PC-9 (cell line): ENCODE results near the gene MICALL2. TPM values are rescaled to one million over a fixed set of nuclear protein-coding genes. Genes with fewer than 3 reads are reported as not detected.

ENCODE experiments used
- BruUV-seq: library from RNA; stranded (reverse); fragments of 400-500 nt; replicated peaks from 2 replicates; lab custom pipeline; 2021; lab: Mats Ljungman, UMichigan
- CTCF ChIA-PET: fragments of 300-600 bp; sonication (Branson Sonifier 250); formaldehyde crosslinking; loops from one replicate; lab custom pipeline; 2022; ENCODE audit warnings: antibody characterized with exemption; lab: Charles Lee
- POLR2A ChIA-PET: fragments of 300-600 bp; sonication (Branson Sonifier 250); formaldehyde crosslinking; loops from one replicate; lab custom pipeline; 2022; ENCODE audit warnings: antibody characterized with exemption; ENCODE audit not compliant: unreplicated experiment; lab: Charles Lee
- DNase-seq, 2 experiments: peaks; one replicate each; pipeline versions ENCODE4 v3.0.0 to v3.0.0-alpha.2; 2015 to 2022; ENCODE audit warnings: mixed read lengths in 1 of 2
- H2AFZ ChIP-seq: fragments of 200-600 bp; sonication (generic); 2 replicates; pipeline ENCODE4 v1.8.1; 2017; ENCODE audit warnings: antibody characterized with exemption
- H3F3A ChIP-seq: fragments of 200-600 bp; sonication (generic); 2 replicates; pipeline ENCODE4 v1.8.1; 2017; ENCODE audit warnings: antibody characterized with exemption, mild to moderate bottlenecking, low read depth; ENCODE audit not compliant: insufficient read depth
- H3K27ac ChIP-seq: fragments of 200-600 bp; sonication (generic); 2 replicates; pipeline ENCODE4 v1.6.1; 2016; ENCODE audit warnings: mixed run types
- H3K27me3 ChIP-seq: fragments of 200-600 bp; sonication (generic); 2 replicates; pipeline ENCODE4 v1.6.1; 2016; ENCODE audit warnings: low read depth, mixed run types; ENCODE audit not compliant: insufficient read depth
- H3K36me3 ChIP-seq: fragments of 200-600 bp; sonication (generic); 2 replicates; pipeline ENCODE4 v1.6.1; 2016; ENCODE audit warnings: low read depth, mixed run types
- H3K4me1 ChIP-seq: fragments of 200-600 bp; sonication (generic); replicated peaks from 2 replicates; pipeline ENCODE4 v1.6.1; 2016; ENCODE audit warnings: mixed run types; ENCODE audit not compliant: insufficient read depth
- H3K4me2 ChIP-seq: fragments of 200-600 bp; sonication (generic); 2 replicates; pipeline ENCODE4 v1.6.1; 2017; ENCODE audit warnings: mixed run types
- H3K4me3 ChIP-seq: fragments of 200-600 bp; sonication (generic); 2 replicates; pipeline ENCODE4 v1.6.1; 2016; ENCODE audit warnings: mixed run types
- H3K79me2 ChIP-seq: fragments of 200-600 bp; sonication (generic); 2 replicates; pipeline ENCODE4 v1.6.1; 2017; ENCODE audit warnings: low read depth, mixed run types
- H3K9me2 ChIP-seq: fragments of 200-600 bp; sonication (generic); 2 replicates; pipeline ENCODE4 v1.8.1; 2017; ENCODE audit warnings: mild to moderate bottlenecking; ENCODE audit not compliant: insufficient read depth
- H3K9me3 ChIP-seq: fragments of 200-600 bp; sonication (generic); 2 replicates; pipeline ENCODE4 v1.8.1; 2016; ENCODE audit warnings: low read depth; ENCODE audit not compliant: insufficient read depth
- H4K20me1 ChIP-seq: fragments of 200-600 bp; sonication (generic); 2 replicates; pipeline ENCODE4 v1.8.1; 2017; ENCODE audit not compliant: insufficient read depth
- EZH2 ChIP-seq: fragments of 200-600 bp; sonication (generic); IDR thresholded peaks from 2 replicates; pipeline ENCODE4 v1.8.0; 2017; ENCODE audit warnings: antibody characterized with exemption, low read depth
- intact Hi-C: fragments of 100-400 bp; cut with micrococcal nuclease; formaldehyde crosslinking; loops from one replicate; pipeline ENCODE4 v1.10.0; 2022; ENCODE audit not compliant: unreplicated experiment
- total RNA-seq: library from RNA; stranded (reverse); gene quantifications from 2 replicates; pipeline ENCODE4 v1.2.3, GENCODE V29; 2021
- TF ChIP-seq, protein P1 (sequence below): fragments of 200-600 bp; sonication (generic); conservative IDR thresholded peaks from 2 replicates; pipeline ENCODE4 v1.6.1; 2017; ENCODE audit warnings: mixed run types, antibody characterized with exemption, mild to moderate bottlenecking, moderate library complexity

The MICALL2 gene
- total RNA-seq, 1 experiment from 2014 or later, result 104 TPM

DNA sequence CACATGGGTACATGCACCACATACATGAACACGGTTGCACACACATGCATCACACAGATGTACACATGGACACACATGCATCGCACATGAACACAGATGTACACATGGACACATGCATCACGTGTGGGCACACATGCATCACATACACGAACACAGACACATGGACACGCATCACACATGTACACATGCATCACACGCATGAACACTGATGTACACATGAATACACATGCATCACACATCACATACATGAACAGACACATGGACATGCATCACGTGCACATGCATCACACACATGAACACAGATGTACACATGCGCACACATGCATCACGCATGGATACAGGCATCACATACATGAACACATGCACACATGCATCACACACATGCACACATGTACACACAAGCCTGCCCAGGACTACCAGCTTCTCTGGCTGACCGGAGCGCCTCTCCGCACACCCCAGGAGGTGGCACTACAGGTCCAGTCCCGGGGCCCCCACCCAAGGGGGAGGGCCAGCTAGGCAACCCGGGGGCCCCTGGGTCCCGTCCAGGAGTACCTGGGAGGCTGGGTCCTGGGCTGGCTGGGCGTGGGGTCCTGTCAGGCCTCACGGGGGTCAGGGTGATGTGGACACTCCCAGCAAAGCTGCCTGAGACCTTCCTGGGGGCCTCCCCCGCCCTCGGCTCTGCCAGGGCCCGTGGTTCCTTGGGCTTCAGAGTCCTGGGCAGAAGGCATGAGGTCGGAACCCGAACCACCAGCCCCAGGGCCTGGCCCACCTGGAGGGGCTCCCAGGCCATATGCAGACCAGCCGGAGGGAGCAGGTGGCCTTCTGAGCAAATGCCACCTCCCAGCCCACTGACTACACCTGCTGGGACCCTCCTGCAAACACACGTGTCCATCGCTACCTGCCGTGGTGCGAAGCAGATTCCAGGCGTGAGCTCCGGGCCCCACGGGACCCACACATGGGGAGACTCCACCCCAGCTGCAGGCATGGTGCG is 19.6 kb downstream of the MICALL2 start:
- intact Hi-C loops, result no loop called here
- no peak for TF ChIP-seq EZH2
- TF ChIP-seq, protein P1, sequence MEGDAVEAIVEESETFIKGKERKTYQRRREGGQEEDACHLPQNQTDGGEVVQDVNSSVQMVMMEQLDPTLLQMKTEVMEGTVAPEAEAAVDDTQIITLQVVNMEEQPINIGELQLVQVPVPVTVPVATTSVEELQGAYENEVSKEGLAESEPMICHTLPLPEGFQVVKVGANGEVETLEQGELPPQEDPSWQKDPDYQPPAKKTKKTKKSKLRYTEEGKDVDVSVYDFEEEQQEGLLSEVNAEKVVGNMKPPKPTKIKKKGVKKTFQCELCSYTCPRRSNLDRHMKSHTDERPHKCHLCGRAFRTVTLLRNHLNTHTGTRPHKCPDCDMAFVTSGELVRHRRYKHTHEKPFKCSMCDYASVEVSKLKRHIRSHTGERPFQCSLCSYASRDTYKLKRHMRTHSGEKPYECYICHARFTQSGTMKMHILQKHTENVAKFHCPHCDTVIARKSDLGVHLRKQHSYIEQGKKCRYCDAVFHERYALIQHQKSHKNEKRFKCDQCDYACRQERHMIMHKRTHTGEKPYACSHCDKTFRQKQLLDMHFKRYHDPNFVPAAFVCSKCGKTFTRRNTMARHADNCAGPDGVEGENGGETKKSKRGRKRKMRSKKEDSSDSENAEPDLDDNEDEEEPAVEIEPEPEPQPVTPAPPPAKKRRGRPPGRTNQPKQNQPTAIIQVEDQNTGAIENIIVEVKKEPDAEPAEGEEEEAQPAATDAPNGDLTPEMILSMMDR, result peak; percentile 24; the same call in 1 of the 2 replicates
- Histone ChIP-seq H3K27me3 (no peaks in the 10 kb centered on the region), H3K4me1 (no peaks in the 10 kb centered on the region), H3K79me2 (no peaks in the 10 kb centered on the region), H3F3A (peaks cover 19% of the 10 kb centered on the region), H3K36me3 (no peaks in the 10 kb centered on the region; the same call in 1 of the 2 replicates), H3K4me3 (no peak overlapping the region), H3K9me3 (no peaks in the 10 kb centered on the region), H3K9me2 (no peaks in the 10 kb centered on the region), H4K20me1 (0 out of 2 replicates have a peak, but pooled peaks cover 4% of the 10 kb centered on the region), H3K27ac (no peak overlapping the region), H2AFZ (no peak overlapping the region), H3K4me2 (no peak overlapping the region)
- BruUV-seq, result no TSS peak
- DNase-seq, result no peak
- CTCF ChIA-PET, result interaction anchor here (0.6 kb wide), 1 partner anchor 256 kb away, joined by 9 read pairs; no protein-coding TSS in a partner anchor
- POLR2A ChIA-PET, result no interaction called here

DNA sequence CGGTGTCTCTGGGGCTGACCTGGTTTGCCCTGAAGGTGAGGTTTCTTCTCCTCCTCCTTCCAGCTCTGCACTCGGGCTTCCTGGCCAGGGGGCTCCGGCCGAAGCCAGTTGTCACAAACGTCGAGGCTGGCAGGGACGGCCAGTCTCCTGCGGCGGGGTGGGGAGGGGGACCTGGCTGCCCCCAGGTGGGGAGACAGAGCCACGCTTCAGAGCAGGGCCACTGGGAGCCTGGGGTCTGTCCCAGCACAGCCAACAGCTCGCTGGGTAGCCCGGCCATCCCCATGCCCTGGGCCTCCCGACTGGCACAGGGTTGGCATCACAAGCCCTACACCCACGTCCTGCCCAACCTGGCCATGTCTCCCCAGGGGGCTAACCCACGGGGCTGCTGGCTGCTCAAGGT is 20.4 kb downstream of the MICALL2 start:
- peaks cover 19% of the 10 kb centered on the region for H3F3A ChIP-seq
- no TSS peak for BruUV-seq
- H3K36me3 ChIP-seq, result no peaks in the 10 kb centered on the region; the same call in 1 of the 2 replicates
- TF ChIP-seq EZH2, result no peak
- TF ChIP-seq, protein P1, result no peak
- H4K20me1 ChIP-seq, result 0 out of 2 replicates have a peak, but pooled peaks cover 4% of the 10 kb centered on the region
- H3K9me3 ChIP-seq, result no peaks in the 10 kb centered on the region
- H3K4me2 ChIP-seq, result no peak overlapping the region
- no peak for DNase-seq
- no peaks in the 10 kb centered on the region for H3K9me2 ChIP-seq
- H3K27ac ChIP-seq, result no peak overlapping the region
- H3K4me3 ChIP-seq, result no peak overlapping the region
- H3K79me2 ChIP-seq, result no peaks in the 10 kb centered on the region
- no peaks in the 10 kb centered on the region for H3K27me3 ChIP-seq
- ChIA-PET POLR2A (no interaction called here), CTCF (no interaction called here)
- intact Hi-C loops, result no loop called here
- no peak overlapping the region for H2AFZ ChIP-seq
- H3K4me1 ChIP-seq, result no peaks in the 10 kb centered on the region

DNA sequence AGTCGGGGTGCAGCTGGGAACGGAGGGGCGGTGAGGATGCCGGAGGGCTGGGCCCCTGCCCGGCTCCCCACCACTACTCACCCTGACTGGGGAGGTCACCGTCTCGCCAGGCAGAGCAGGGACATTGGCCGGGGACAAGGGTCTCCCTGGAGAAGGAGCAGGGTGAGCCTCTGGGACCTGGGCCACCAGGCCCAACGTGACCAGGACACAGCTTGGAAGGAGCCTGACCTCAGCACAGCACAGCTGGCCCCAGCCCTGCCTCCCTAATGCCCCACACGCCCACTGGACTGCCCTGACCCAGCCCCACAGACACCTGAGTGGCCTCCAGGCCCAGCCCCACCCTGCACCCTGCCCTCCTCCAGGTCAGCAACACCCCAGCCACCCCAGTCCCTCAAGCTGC is 21.1 kb downstream of the MICALL2 start:
- intact Hi-C loops, result no loop called here
- Histone ChIP-seq H2AFZ (no peak overlapping the region), H3K4me3 (no peak overlapping the region), H3K4me2 (no peak overlapping the region), H3K9me3 (no peaks in the 10 kb centered on the region), H3K27ac (no peak overlapping the region), H3K36me3 (no peaks in the 10 kb centered on the region; the same call in 1 of the 2 replicates), H4K20me1 (0 out of 2 replicates have a peak, but pooled peaks cover 4% of the 10 kb centered on the region), H3F3A (peaks cover 19% of the 10 kb centered on the region), H3K4me1 (no peaks in the 10 kb centered on the region), H3K79me2 (no peaks in the 10 kb centered on the region), H3K27me3 (no peaks in the 10 kb centered on the region), H3K9me2 (no peaks in the 10 kb centered on the region)
- TF ChIP-seq EZH2, result no peak
- TF ChIP-seq, protein P1, result no peak
- DNase-seq, result no peak
- no TSS peak for BruUV-seq
- ChIA-PET POLR2A (no interaction called here), CTCF (no interaction called here)
